Measurements from ENCODE around the gene OLFML2A.
A peak's percentile ranks its signal among the peaks of the same experiment; 100 is the strongest.
"Not testable (repeated sequence)": the region's sequence is repeated elsewhere in the genome, so short reads cannot be mapped to it uniquely, and the experiment has no call there.

The OLFML2A gene

GRCh38 chr9:124761710-124762109 lies 15.2 kb upstream of the OLFML2A start:
- DNase-seq = no peak

DNA sequence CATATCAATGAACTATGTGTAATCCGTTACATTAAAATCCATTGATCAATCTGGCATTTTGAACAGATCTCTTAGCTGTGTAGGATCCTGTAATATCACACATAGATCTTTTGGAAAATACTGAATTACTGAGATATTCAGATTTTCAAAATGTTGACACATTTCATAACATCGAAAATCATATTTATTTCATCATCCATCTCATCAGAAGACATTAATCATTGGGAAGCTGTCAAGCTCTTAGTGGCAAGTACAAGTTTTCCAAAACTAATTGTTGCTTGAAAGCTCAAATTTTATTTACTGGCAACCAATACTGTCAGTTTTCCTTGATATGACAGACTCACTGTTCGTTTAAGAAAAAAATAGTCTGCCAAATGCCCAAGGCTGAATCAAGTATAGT lies 14.3 kb upstream of the OLFML2A start:
- no peak for DNase-seq

DNA sequence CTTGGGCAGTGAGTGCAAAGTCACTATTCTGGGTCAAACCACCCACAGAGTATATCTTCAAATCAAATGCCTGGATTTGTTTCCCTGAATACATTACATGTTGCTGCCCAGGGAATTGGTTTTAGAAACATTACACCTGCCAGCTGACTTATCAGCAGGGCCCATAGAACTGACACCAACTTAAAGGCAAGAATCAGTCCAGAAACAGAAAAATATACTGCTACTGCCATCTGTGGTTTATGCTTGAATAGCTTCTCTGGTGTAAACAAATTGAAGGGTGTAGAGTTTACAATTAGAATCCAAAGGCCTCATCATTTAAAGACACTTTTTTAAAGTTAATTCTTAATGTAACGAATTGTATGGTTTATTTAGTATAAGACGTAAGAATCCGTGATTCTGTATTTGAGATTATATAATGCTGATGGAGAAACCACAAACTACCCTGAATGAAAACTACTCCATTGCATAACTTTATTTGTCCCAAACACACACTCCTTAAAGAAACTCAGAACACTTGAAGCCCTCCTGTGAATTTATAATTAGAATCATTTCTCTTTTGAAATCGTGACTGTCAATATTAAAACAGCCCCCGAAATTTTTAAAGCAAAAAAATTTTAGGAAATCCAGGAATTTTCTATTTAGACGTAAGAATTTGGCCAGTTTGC lies 12.0 kb upstream of the OLFML2A start:
- peak; percentile 26 for DNase-seq

DNA sequence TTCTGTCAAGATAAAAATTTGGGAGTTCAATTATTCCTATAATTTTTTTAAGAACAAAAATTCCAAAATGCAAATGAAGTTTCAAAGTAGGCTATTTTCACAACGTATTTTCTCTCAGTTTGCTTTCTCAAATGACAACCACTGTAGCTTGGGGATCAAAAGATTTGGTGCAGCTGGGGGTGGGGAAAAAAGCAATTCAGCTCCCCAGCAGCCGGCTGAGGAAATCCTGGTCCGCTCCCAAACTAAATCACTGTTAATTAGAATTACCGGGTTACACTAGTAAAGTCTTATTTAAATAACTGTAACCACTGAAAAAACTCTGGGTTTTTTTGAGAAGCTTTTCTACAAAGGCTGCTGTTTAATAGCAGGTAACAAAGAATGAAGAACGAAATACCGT lies 11.5 kb upstream of the OLFML2A start:
- DNase-seq = no peak

DNA sequence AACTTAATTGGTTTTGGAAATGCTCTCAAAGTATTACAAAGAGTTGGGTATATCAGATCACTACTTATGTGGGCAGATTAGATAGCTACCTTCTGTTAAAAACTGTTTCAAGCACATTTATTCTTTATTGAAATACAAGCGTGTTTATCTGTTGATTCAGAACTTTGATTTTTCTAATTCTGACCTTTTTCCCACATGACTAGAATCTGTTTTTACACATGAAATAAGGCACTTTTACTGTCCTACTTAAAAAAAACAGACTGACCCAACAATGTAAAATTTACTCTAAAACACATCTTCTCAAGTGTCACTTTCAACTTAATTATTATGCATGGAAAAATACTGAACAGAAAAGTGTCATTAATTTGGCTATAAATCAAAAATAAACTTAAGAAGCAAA lies 10.6 kb upstream of the OLFML2A start:
- DNase-seq = no peak

GRCh38 chr9:124766815-124767554 lies 9.9 kb upstream of the OLFML2A start:
- no peak for DNase-seq

DNA sequence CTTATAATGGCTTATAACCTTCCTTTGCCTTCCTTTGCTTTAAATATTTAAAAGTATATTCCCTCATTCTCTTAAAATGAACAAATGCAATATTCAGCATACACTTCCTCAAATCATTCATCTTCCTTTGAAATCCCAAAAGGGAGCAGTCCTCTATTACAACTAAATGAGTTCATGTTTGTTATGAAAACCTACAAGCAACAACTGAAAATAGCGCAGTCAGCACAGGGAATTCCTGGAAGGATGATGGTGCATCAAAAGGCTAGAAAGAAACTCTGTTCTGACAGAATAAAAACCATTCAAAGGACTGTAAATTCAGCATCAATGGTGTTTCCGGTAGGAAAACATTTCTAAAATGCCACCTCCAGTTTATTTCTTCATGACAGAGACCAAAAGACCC lies 9.1 kb upstream of the OLFML2A start:
- DNase-seq = no peak

DNA sequence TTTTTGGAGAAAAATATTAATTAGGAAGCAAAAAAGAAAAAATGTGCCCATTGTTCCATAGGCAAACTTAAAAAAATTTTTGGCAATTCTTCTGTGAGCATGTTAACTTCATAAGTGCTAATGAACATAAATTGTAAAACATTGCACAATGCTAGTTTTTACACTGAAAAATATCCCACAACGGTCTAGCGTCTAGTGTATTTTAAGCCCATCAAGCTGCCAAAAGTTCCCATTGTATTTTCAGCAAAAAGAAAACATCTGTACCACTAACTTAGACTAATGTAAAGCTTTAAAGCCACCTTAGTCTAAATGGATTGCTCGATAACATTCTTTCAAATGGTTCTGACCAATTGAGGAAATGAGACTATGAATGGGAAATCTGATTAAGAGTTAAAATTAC lies 8.6 kb upstream of the OLFML2A start:
- DNase-seq = no peak

DNA sequence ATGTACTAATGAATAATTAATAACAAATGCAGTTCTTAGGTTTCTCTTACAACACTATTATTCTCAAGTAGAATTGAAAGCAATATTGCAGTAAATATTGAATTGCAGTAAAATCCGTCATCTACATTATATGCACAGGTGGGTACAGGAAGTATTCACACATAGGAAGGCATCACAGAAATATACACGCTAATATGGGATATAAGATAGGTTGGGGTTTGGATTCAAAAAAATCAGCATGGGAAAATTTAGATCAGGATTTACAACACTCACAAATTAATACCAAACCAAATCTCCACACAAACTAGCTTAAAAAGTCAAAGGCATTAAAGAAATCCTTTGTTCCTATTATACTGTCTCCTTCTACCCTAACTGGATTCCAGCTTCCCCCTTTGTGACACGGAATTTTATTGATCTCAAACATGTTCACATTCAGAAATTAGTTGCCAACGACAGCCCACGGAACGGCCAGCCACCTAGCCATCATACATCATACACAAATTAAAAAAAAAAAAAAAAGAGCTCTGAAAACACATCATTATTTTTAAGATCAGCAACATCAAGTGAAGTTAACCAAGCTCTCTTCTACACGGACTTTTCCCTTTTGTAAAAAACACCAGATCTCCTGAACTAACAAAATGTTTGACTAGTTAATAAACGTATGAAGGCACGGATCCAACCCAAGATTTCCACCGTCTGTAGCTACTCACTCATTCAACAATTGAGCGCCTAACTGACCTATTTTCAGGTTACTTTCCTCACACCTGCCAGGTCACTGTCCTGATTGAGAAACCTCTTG lies 8.0 kb upstream of the OLFML2A start:
- no peak for DNase-seq

DNA sequence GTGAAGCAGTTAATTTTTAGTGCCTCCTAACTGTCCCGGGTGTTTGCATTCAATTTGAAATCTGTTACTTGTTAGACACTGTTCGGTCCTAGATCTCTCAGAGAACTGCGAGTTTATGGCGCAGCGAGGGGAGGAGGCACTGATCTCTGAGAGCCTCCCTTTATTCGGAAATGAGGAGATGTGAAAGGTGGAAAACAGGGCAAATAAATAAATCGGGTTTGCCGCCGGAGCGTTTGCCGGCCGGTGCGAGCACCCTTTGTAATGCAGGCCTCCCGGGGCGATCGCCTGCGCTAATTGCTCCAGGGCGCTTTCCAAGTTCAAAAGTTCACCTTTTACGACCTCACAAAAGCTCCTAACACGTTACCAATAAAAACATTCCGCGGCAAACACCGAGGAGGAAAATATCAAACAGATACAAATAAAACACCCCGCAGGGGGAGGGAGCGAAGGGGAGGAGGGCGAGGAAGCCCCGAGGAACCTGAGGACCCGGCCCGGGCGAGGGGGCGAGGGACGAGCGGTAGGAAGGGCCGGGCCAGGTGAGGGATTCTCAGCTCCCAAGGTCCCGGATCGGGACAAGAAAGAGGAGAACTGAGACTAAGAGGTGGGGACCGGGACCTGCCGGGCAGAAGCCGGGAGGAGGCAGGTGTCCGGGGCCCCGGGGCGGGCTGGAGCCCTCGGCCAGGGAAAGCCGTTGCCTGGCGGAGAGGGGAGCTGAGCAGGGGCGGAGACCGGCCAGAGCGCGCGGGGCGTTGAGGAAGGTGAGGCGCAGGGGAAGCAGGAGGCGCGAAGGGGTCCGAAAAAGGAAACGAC lies 7.2 kb upstream of the OLFML2A start:
- DNase-seq = peak; percentile 41

DNA sequence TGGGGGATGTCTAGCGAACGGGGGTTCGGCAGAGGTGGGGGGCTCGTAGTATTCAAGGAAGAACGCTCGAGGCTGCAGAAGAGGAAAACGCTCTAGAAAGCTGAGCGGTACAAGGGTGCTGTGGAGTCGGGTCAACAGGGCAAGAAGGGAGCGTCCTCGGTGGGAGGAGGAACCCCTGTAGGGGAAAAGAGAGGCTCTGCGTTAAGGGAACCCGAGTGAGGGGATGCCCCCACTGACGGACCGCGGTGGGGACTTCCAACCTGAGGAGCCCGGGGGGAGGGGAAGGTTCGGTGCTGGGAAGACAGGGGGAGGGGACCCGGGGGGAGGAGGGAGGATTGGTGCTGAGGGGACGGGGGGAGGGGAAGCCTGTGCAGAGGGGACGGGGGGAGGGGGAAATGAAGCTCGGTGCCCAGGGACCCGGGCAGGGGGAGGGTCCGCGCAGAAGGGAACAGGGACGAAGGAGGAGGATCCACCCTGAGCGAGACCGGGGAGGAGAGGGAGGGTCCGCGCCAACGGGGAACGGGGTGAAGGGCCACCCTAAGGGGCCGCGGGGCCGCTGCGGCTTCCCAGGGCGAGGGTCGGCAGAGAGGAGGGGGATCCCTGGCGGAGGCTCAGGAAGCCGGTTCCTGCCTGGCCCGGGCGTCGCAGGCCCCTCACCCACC lies 6.4 kb upstream of the OLFML2A start:
- DNase-seq = no peak

GRCh38 chr9:124771021-124771866 lies 5.7 kb upstream of the OLFML2A start, which contains the start of gene NR6A1:
TSS of gene NR6A1 (minus strand) at chr9:124771311.
- peak; percentile 97 for DNase-seq

GRCh38 chr9:124771867-124772679 lies 4.9 kb upstream of the OLFML2A start:
- DNase-seq = peak; percentile 77

GRCh38 chr9:124772877-124773276 lies 4.1 kb upstream of the OLFML2A start:
- not testable (repeated sequence) for DNase-seq

DNA sequence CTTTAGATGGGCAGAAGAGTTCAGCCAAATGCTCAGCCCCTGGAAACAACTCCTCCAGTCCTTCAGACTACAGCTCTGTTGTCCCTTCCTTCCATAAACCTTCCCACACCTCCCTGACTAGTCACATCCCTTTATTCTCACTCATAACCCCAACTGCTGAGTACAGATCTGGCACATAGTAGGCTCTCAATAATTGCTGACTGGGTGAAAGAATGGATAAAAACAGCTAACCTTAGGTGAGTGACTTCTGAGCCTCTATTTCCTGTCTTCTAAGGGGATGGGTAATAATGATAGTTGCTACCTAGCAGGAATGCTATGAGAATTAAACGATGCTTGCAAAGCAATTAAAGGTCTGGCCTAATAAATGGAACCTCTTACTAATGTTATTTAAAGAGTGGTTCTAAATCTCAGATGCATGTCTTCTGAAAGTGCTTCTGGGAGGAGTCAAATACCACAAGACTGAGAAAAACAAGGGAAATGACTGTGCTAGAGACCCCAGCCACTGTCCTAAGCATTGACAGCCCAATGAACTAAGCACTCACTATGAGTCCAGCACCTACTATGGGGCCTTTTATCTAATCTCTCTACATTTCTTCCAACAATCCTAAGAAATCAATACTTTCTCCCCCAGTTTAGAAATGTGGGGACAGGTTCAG lies 3.3 kb upstream of the OLFML2A start:
- no peak for DNase-seq

- peak; percentile 75 for DNase-seq
These were observed 2.6 kb upstream of the OLFML2A start for GRCh38 chr9:124774129-124774978.

GRCh38 chr9:124776618-124776953 lies 347 bp upstream of the OLFML2A start:
- DNase-seq = no peak

DNA sequence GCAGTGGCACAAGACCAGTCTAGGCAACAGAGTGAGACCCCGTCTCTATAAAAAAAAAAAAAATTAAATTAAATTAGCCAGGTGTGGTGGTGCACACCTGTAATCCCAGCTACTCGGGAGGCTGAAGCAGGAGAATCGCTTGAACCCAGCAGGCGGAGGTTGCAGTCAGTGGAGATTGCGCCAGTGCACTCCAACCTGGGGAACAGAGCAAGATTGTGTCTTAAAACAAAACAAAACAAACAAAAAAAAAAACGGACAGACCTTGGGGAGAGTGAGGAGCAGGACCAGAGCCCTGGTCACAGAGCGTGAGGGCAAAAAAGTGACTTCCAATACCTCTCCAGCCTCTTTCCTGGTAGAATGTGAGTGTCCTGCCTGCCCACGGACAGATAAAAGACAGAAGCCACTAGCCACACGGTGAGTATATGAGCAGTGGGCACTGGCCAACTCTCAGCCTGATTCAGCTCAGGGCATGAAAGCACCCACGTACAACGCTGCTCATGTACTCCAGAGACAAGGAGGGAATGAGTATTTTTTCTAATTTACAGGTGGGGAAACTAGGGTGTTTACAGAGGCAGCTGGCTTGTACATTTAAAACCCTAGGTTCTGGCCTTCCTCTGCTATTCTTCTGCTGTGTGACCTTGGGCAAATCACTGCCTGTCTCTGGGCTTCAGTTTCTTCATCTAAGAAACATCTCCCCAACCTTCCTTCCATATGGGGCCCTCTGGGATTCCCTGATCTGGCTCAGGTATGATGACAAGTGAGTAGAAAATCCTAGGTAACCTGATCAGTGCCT lies 1.8 kb downstream of the OLFML2A start:
- no peak for DNase-seq
